Gastroesophageal sphincter (tissue), 4 donors: ENCODE data around the gene KCNMB2. TPM values are rescaled to one million over a fixed set of nuclear protein-coding genes. Genes with fewer than 3 reads are reported as not detected.

Experiments
- ATAC-seq: fragments of 150-250 bp; one replicate; pipeline ENCODE4 v1.9.1; 2016; ENCODE audit warnings: mild to moderate bottlenecking, moderate library complexity
- H3K27ac ChIP-seq, 4 donors: fragments of 200-600 bp; sonication (generic) in 3 of 4; 1 replicate in 3 of 4; 2 replicates in 1 of 4; pipeline ENCODE4 v1.5.1; 2016 to 2019
- H3K27me3 ChIP-seq: fragments of 200-600 bp; sonication (generic); one replicate; pipeline ENCODE4 v1.5.1; 2019
- H3K36me3 ChIP-seq, 2 donors: fragments of 200-600 bp; sonication (generic); one replicate each; pipeline ENCODE4 v1.5.1; 2019; ENCODE audit warnings: control low read depth in 1 of 2
- H3K4me1 ChIP-seq, 3 donors: fragments of 200-600 bp; sonication (generic); 1 replicate in 2 of 3; 2 replicates in 1 of 3; pipeline ENCODE4 v1.5.1; 2016 to 2019; ENCODE audit warnings: control low read depth in 2 of 3
- H3K4me3 ChIP-seq, 2 donors: fragments of 200-600 bp; sonication (generic); one replicate each; pipeline ENCODE4 v1.5.1; 2019; ENCODE audit warnings: mild to moderate bottlenecking in 1 of 2, moderate library complexity in 1 of 2
- H3K9me3 ChIP-seq, 3 donors: fragments of 200-600 bp; sonication (generic); one replicate each; pipeline ENCODE4 v1.5.1; 2017 to 2019; ENCODE audit warnings: control low read depth in 2 of 3
- CTCF ChIP-seq, 4 experiments: fragments of 200-600 bp in 2 of 4; fragments of 450-650 bp in 2 of 4; sonication (generic) in 1 of 4; IDR thresholded peaks; one replicate each; pipeline ENCODE4 v1.5.1; 2017 to 2019; ENCODE audit warnings: antibody characterized with exemption in 4 of 4, mild to moderate bottlenecking in 2 of 4, moderate library complexity in 2 of 4
- EP300 ChIP-seq: sonication (generic); formaldehyde crosslinking; IDR thresholded peaks from one replicate; pipeline ENCODE4 v1.6.1; 2017; ENCODE audit warnings: antibody characterized with exemption, mild to moderate bottlenecking
- POLR2A ChIP-seq, 2 donors: fragments of 450-650 bp; IDR thresholded peaks; one replicate each; pipeline ENCODE4 v1.6.1; 2017; ENCODE audit warnings: antibody characterized with exemption in 2 of 2, mild to moderate bottlenecking in 2 of 2, moderate library complexity in 1 of 2
- POLR2AphosphoS5 ChIP-seq: sonication (generic); formaldehyde crosslinking; IDR thresholded peaks from one replicate; pipeline ENCODE4 v1.6.1; 2017; ENCODE audit warnings: antibody characterized with exemption
- WGBS, 2 donors: methylation state at CpG; one replicate each; pipeline ENCODE4 v1.1.5; 2018; ENCODE audit warnings: low coverage in 1 of 2; 5-methylcytosine and 5-hydroxymethylcytosine counted together
- total RNA-seq, 4 donors: library from RNA; depleted of rRNA; stranded (reverse); fragments of >200 nt; gene quantifications; one replicate each; pipeline ENCODE4 v1.1.0, GENCODE V29; 2016

The KCNMB2 gene
- total RNA-seq, 4 donors from 2014 or later = 1.3 TPM; not detected in 3

GRCh38 chr3:178794711-178795110 lies 258.5 kb downstream of the KCNMB2 start:
- Histone ChIP-seq H3K27ac (no peak overlapping the region), H3K4me1 (no peaks in the 10 kb centered on the region), H3K27me3 (no peaks in the 10 kb centered on the region), H3K4me3 (no peak overlapping the region), H3K9me3 (peaks cover 0 to 21% (median 0%) of the 10 kb centered on the region in 3 donors), H3K36me3 (no peaks in the 10 kb centered on the region)
- TF ChIP-seq EP300 = no peak
- no peak for TF ChIP-seq POLR2AphosphoS5
- no peak for TF ChIP-seq CTCF (IDR thresholded peaks at IDR 0.05)
- no peak for TF ChIP-seq POLR2A (IDR thresholded peaks at IDR 0.05)
- ATAC-seq = no peak

- H3K36me3 ChIP-seq = no peaks in the 10 kb centered on the region
- no peak overlapping the region for H3K27ac ChIP-seq
- peaks cover 0 to 18% (median 0%) of the 10 kb centered on the region in 3 donors for H3K9me3 ChIP-seq
- H3K4me1 ChIP-seq = no peaks in the 10 kb centered on the region
- WGBS, 2 donors = 57 to 82% methylated on average over 1 of the region's 2 CpGs
- no peak for ATAC-seq
- no peaks in the 10 kb centered on the region for H3K27me3 ChIP-seq
- H3K4me3 ChIP-seq = no peak overlapping the region
- TF ChIP-seq POLR2A (IDR thresholded peaks at IDR 0.05) (no peak), CTCF (IDR thresholded peaks at IDR 0.05) (no peak), EP300 (no peak), POLR2AphosphoS5 (no peak)
These were observed 259.1 kb downstream of the KCNMB2 start for GRCh38 chr3:178795349-178795748.

- H3K27me3 ChIP-seq = no peaks in the 10 kb centered on the region
- no peaks in the 10 kb centered on the region for H3K36me3 ChIP-seq
- no peak overlapping the region for H3K27ac ChIP-seq
- H3K9me3 ChIP-seq = no peaks in the 10 kb centered on the region
- H3K4me1 ChIP-seq = no peaks in the 10 kb centered on the region
- WGBS, 2 donors = 93 to 100% methylated on average over 2 to 3 of the region's 3 CpGs
- no peak for ATAC-seq
- H3K4me3 ChIP-seq = no peak overlapping the region
- TF ChIP-seq POLR2A (IDR thresholded peaks at IDR 0.05) = no peak
- no peak for TF ChIP-seq POLR2AphosphoS5
- no peak for TF ChIP-seq CTCF (IDR thresholded peaks at IDR 0.05)
- no peak for TF ChIP-seq EP300
These were observed 266.0 kb downstream of the KCNMB2 start for GRCh38 chr3:178802259-178802658.

GRCh38 chr3:178802993-178803693 lies 266.9 kb downstream of the KCNMB2 start:
- H3K4me1 ChIP-seq = no peaks in the 10 kb centered on the region
- H3K36me3 ChIP-seq = no peaks in the 10 kb centered on the region
- H3K9me3 ChIP-seq = no peaks in the 10 kb centered on the region
- H3K27ac ChIP-seq = no peak overlapping the region
- 80 to 95% methylated on average over 3 of the region's 3 CpGs for WGBS, 2 donors
- H3K4me3 ChIP-seq = no peak overlapping the region
- no peak for TF ChIP-seq POLR2A (IDR thresholded peaks at IDR 0.05)
- TF ChIP-seq EP300 = no peak
- no peak for TF ChIP-seq CTCF (IDR thresholded peaks at IDR 0.05)
- TF ChIP-seq POLR2AphosphoS5 = no peak
- no peaks in the 10 kb centered on the region for H3K27me3 ChIP-seq
- ATAC-seq = no peak

- H3K36me3 ChIP-seq = no peaks in the 10 kb centered on the region
- H3K9me3 ChIP-seq = no peaks in the 10 kb centered on the region
- no peaks in the 10 kb centered on the region for H3K27me3 ChIP-seq
- no peak overlapping the region for H3K27ac ChIP-seq
- ATAC-seq = no peak
- H3K4me3 ChIP-seq = no peak overlapping the region
- TF ChIP-seq POLR2A (IDR thresholded peaks at IDR 0.05) (no peak), CTCF (IDR thresholded peaks at IDR 0.05) (no peak), EP300 (no peak), POLR2AphosphoS5 (no peak)
- no peaks in the 10 kb centered on the region for H3K4me1 ChIP-seq
These were observed 268.4 kb downstream of the KCNMB2 start for GRCh38 chr3:178804606-178805005.
